Cardiac fibroblast (primary cell): ENCODE results near the gene NDUFA8.
A peak's percentile ranks its signal among the peaks of the same experiment; 100 is the strongest.

Experiments
- DNase-seq, 2 donors: peaks; one replicate each; pipeline versions ENCODE4 v3.0.0 to v3.0.0-alpha.2; 2010; ENCODE audit warnings: low read depth in 2 of 2
- H3K4me3 ChIP-seq, 2 donors: replicated peaks in 1 of 2; 1 replicate in 1 of 2; 2 replicates in 1 of 2; pipeline ENCODE4 v1.5.1; 2011; ENCODE audit warnings: low read depth in 2 of 2, low read length in 2 of 2, mild to moderate bottlenecking in 2 of 2, moderate library complexity in 1 of 2
- TF ChIP-seq, protein P1 (sequence below): IDR thresholded peaks from one replicate; pipeline ENCODE4 v1.5.1; 2011; ENCODE audit warnings: low read depth, mild to moderate bottlenecking, low read length, inconsistent platforms

Gene NDUFA8

GRCh38 chr9:122159026-122159924 lies at the start of gene NDUFA8, which contains the start of gene MORN5:
Gene NDUFA8 (minus strand): TSS chr9:122159779. CDS start chr9:122159677, 102 bp downstream.
Gene MORN5 (plus strand): TSS chr9:122159908. CDS start chr9:122159973, 65 bp downstream.
- peak; percentile 95 to 98 for DNase-seq
- H3K4me3 ChIP-seq: peak within 1 kb of the TSS; percentile 78 to 99
- TF ChIP-seq, protein P1, sequence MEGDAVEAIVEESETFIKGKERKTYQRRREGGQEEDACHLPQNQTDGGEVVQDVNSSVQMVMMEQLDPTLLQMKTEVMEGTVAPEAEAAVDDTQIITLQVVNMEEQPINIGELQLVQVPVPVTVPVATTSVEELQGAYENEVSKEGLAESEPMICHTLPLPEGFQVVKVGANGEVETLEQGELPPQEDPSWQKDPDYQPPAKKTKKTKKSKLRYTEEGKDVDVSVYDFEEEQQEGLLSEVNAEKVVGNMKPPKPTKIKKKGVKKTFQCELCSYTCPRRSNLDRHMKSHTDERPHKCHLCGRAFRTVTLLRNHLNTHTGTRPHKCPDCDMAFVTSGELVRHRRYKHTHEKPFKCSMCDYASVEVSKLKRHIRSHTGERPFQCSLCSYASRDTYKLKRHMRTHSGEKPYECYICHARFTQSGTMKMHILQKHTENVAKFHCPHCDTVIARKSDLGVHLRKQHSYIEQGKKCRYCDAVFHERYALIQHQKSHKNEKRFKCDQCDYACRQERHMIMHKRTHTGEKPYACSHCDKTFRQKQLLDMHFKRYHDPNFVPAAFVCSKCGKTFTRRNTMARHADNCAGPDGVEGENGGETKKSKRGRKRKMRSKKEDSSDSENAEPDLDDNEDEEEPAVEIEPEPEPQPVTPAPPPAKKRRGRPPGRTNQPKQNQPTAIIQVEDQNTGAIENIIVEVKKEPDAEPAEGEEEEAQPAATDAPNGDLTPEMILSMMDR: peak; percentile 23

DNA sequence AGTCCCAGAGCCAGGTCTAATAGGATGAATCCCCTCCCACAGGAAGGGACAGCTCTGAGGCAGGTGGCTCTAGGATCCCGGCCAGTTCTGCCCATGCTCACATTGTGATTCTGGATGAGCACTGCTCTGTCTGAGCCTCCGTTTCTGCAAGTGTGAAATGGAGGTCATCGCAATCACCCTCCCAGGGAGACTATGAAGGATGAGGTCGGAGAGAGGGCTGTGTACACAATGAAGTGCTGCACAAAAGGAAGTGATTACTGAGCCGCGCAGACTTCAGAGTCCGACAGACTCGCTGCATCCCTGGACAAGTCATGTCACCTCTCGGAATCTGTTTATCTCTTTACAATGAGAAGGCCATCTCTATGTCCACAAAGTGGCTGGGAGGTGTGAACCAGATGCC lies 47.5 kb upstream of the NDUFA8 start:
- H3K4me3 ChIP-seq: no peak overlapping the region
- TF ChIP-seq, protein P1: no peak
- DNase-seq: no peak

DNA sequence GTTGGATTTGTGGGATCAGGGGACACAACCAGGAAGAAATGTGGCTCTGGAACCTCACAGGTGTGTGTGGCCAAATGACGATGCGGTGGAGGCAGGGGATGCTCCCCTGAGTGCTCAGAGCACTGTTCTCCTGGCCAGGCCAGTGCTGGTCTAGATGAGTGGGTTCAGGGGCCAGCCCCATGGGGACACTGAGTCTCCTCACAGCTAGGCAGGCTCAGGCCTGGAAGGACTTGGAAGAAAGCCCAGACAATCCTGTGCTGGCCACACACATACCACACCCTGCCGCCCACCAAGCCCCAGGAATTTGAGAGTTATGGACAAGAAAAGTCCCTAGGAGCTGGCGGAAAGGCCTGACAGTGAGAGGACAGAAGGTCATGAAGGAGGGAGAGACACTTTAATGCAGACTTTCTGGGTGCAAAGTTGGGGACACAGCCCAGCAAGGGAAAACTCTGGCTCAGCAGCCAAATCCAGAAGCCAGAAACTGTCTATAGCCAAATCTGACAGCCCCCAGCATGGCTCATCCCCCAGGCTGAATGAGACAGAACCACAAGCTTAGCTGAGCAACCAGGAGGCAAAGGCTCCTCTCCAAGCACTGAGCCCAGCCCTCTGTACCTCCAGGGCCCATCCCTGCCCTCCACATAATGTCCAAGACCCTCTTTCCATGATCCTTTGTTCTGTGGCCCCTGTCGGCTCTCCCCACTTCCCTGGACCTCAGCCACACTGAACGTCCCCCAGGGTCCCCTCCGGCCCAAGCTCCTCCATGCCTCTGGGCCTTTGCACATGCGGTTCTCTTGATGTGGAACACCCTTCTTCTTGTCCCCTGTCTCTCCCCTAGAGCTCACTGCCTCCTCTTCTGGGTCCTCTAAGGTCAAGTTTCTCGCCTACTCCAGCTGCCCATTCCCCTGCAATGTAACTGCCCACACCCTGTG lies 46.8 kb upstream of the NDUFA8 start:
- TF ChIP-seq, protein P1: no peak
- peak; percentile 76 to 79 for DNase-seq

DNA sequence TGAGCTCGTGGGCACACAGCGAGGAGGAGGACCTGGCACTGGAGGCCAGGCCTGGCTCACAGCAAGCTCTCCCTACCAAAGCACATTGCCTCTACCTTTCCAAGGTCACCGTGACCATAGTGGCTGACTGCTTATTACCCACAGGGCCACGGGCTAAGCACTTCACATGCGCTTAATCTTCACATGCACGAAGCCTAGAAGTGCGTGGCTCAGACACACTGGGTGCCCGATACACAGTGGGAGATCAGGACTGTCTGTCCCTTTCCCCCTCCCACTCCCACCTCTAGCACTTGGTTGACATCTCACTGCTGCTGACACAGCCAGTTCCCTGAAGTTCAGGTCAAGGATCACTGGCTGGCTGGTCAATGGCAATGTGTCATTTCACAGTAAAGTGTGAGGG lies 45.6 kb upstream of the NDUFA8 start:
- no peak for DNase-seq
- TF ChIP-seq, protein P1: no peak
- H3K4me3 ChIP-seq: no peak overlapping the region

More for the DNA sequence above, 46.8 kb upstream of the NDUFA8 start:
- H3K4me3 ChIP-seq: no peak overlapping the region

DNA sequence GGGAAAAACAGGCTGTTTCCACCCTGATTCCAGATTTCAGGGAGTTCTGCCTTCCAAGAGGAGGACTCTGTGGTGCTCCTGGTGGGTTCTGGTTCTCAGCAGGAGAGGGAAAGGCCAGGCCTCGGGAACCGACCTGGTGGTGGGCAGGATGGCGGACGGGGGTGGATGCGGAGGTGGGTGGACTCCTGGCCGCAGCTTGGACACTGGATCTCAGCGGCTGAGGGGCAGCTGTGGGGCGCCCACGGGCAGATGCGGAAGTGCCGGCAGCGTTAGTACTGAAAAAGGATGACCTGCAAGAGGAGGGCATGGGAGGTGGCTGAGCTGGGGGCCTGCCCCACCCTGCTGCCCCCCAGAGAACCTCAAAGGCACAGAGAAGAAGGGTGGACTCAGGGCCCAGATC lies 44.9 kb upstream of the NDUFA8 start:
- TF ChIP-seq, protein P1: no peak
- no peak for DNase-seq
- no peak overlapping the region for H3K4me3 ChIP-seq

DNA sequence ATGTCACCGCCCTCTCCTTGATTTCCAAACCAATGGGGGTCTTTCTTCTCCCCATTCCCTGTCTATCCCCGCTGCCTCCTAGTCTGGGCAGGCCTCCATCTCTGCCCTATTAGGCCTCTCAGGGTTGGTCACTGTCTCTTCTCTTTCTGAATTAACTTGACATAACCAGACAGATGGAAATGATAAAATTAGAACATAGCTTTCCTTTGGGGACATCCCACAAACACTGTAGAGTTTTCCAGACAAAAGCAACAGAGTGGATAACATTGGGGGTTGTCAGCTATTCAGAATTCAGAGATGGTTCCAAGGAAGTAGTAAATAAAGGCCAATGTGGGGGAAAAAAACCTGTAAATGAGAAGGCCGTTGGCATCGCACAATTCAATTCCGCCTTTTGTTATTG lies 44.5 kb upstream of the NDUFA8 start:
- TF ChIP-seq, protein P1: no peak
- no peak for DNase-seq
- no peak overlapping the region for H3K4me3 ChIP-seq
